ENCODE measurements around the gene MOXD1.

DNA sequence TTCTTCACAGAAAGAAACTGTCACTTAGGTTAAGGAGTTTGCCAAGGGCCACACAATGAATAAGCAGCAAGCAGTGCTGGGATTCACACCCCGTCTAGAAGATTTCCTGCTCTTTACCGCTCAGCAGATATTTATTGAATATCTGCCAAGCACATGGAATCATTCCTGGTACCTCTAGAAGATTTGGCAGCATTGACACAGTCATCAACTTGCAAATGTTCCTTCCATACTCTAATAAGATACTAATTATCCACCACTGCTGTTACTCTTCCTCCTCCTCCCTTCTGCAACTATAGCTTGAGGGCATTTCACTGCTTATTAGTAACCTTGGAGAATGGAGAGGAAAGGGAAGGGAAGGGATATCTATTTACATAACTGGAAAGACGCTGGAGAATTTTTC lies 13.0 kb downstream of the MOXD1 start:
- TF ChIP-seq RAD21 (IDR thresholded peaks at IDR 0.05; ENCODE audit: low read depth) (no peak), YY1 (IDR thresholded peaks at IDR 0.05; ENCODE audit: extremely low read depth, insufficient replicate concordance, low read depth, low read length) (no peak), POLR2A (IDR thresholded peaks at IDR 0.05; ENCODE audit: borderline replicate concordance, extremely low read depth, insufficient read depth, insufficient read length) (no peak), ZNF274 (IDR thresholded peaks at IDR 0.05; ENCODE audit: low read depth, low read length) (no peak), CEBPB (IDR thresholded peaks at IDR 0.05; ENCODE audit: low read depth) (no peak), EZH2 (IDR thresholded peaks at IDR 0.05) (no peak), SRF (IDR thresholded peaks at IDR 0.05; ENCODE audit: low read depth) (no peak)
- TF ChIP-seq, protein P1, sequence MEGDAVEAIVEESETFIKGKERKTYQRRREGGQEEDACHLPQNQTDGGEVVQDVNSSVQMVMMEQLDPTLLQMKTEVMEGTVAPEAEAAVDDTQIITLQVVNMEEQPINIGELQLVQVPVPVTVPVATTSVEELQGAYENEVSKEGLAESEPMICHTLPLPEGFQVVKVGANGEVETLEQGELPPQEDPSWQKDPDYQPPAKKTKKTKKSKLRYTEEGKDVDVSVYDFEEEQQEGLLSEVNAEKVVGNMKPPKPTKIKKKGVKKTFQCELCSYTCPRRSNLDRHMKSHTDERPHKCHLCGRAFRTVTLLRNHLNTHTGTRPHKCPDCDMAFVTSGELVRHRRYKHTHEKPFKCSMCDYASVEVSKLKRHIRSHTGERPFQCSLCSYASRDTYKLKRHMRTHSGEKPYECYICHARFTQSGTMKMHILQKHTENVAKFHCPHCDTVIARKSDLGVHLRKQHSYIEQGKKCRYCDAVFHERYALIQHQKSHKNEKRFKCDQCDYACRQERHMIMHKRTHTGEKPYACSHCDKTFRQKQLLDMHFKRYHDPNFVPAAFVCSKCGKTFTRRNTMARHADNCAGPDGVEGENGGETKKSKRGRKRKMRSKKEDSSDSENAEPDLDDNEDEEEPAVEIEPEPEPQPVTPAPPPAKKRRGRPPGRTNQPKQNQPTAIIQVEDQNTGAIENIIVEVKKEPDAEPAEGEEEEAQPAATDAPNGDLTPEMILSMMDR (IDR thresholded peaks at IDR 0.05 in 2 of 3, conservative IDR thresholded peaks at IDR 0.05 in 1 of 3; ENCODE audit: borderline replicate concordance in 1 of 3, insufficient read depth in 1 of 3, low read depth in 2 of 3, low read length in 2 of 3), result no peak
- TF ChIP-seq, protein P2, sequence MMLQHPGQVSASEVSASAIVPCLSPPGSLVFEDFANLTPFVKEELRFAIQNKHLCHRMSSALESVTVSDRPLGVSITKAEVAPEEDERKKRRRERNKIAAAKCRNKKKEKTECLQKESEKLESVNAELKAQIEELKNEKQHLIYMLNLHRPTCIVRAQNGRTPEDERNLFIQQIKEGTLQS (IDR thresholded peaks at IDR 0.05), result no peak
- TF ChIP-seq, protein P3, sequence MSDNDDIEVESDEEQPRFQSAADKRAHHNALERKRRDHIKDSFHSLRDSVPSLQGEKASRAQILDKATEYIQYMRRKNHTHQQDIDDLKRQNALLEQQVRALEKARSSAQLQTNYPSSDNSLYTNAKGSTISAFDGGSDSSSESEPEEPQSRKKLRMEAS (IDR thresholded peaks at IDR 0.05), result no peak

Data from HCT116 (cell line).